HUES48 (cell line): Measurements from ENCODE around the gene MMP13.

Experiments
- H3K27ac ChIP-seq: one replicate; pipeline ENCODE4 v1.7.0; 2013; ENCODE audit warnings: low read depth, low read length, inconsistent platforms
- H3K27me3 ChIP-seq: 2 replicates; pipeline ENCODE4 v1.6.1; 2013; ENCODE audit warnings: mild to moderate bottlenecking, low read length; ENCODE audit not compliant: control insufficient read depth, insufficient read depth
- H3K36me3 ChIP-seq: 2 replicates; pipeline ENCODE4 v1.6.1; 2013; ENCODE audit warnings: low read length; ENCODE audit not compliant: control insufficient read depth, insufficient read depth
- H3K4me1 ChIP-seq: 2 replicates; pipeline ENCODE4 v1.6.1; 2013; ENCODE audit warnings: mild to moderate bottlenecking, low read length; ENCODE audit not compliant: control insufficient read depth, insufficient read depth
- H3K4me3 ChIP-seq: 2 replicates; pipeline ENCODE4 v1.5.1; 2013; ENCODE audit warnings: mild to moderate bottlenecking, low read depth, low read length
- H3K9ac ChIP-seq: 2 replicates; pipeline ENCODE4 v1.6.1; 2013; ENCODE audit warnings: mild to moderate bottlenecking, low read depth, low read length, moderate library complexity
- H3K9me3 ChIP-seq: 2 replicates; pipeline ENCODE4 v1.6.1; 2013; ENCODE audit warnings: low read length; ENCODE audit not compliant: control insufficient read depth, insufficient read depth

The MMP13 gene

DNA sequence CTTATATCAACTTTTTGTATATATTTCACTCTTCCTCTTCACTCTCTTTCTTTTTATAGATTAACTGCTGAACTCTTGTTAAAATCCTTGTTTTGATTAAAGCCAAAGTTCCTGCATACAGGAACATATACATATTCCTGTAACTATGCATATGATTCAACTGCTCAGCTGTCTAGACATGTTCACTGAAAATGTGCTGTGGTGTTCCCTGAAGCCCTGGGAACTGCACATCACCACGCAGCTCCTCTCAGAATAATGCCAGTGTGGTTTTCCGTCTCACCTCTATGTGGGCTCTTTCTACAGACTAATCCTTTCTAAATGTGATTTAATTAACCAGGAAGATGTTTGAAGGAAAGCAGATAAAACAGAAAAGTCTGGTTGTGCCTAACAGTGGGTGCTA lies 55.2 kb downstream of the MMP13 start:
- no peaks in the 10 kb centered on the region for H3K27me3 ChIP-seq

More for the DNA sequence above, 55.2 kb downstream of the MMP13 start:
- no peak overlapping the region for H3K9ac ChIP-seq
- H3K36me3 ChIP-seq = no peaks in the 10 kb centered on the region
- no peak overlapping the region for H3K27ac ChIP-seq
- H3K4me1 ChIP-seq = no peaks in the 10 kb centered on the region
- H3K9me3 ChIP-seq = no peaks in the 10 kb centered on the region
- H3K4me3 ChIP-seq = no peak overlapping the region
